Measurements from ENCODE around the gene ISYNA1.

ISYNA1 gene

DNA sequence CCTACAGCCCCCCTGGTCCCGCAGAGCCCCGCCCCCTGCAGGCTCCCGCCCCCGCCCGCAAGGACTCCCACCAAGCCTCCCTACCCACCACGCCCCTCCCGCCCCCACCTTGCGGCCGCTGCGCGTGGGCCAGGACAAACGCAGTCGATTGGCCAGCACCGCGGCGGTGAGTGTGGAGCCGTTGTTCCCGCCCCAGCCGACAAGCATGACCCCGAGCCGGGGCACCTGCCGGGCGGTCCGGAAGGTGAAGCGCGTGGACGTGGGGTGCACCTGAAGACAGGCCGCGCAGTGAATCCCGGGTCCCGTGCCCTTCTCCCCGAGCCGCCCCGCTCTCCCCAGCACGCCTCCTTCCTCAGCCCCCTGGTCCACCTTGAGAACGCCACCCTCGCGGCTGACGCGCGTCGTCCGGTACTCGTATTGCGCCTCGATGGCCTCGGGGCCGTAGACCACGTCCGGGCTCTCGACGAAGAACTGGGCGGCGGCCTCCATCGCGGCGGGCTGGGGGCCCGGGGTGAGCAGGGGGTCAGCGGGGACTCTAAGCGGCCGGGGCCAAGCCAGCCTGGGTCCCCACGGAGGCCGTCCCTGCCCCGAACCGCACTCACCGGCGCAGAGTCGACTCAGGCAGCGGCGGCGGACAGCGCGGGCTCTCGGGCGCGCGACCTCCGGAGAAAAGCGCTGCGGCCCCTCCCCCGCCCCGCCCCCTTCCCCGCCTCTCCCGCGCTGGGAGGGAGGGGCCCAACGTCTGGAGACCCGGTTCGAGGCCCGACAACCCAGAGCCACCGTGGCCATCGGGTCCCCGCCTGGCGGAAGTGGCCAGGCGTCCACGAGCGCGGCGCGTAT lies at the start of gene ISYNA1:
Gene ISYNA1 (minus strand): TSS at position 643 of the 840 bp plus-strand sequence. CDS start 154 bp downstream, at position 489.
- no peak for DNase-seq (ENCODE audit: low spot score)

DNA sequence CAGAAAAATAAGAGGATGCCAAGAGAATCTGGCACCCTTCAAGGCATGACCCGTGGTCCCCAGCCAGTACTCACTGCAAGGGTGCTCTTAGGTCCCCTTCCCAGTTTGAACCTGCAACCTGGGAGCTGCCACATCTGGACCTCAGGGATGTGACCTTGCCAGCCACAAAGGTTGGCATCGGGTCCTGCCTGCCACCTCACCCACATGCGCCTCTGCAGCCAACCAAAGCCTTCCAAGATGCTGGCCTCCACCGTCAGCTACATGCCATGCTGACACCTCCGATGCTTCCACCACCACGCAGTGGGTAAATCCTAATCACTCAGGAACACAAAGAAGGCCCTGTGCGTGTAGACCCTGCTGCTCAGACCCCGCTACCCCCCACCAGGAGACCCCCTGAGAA lies 48.8 kb upstream of the ISYNA1 start:
- no peak for DNase-seq (ENCODE audit: low spot score)

DNA sequence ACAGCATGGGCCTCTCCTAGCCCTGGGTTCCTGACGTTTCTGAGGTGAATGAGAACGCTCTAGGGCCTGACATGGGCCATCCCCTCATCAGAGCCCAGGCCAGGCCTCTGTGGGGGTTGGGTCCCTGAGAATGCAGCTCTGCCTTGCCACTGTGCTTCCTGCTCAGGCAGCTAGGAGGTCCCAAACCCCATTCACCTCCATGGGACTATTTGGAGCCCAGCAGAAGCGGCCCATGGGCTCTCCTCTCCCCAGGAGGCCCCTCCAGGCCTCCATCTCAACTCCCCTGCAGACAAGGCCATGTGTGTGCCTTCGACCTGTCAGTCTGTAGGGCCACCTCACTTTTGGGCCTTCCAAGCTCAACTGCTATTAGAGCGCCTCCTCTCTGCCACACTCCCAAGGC lies 47.1 kb upstream of the ISYNA1 start:
- DNase-seq (ENCODE audit: low spot score): no peak

DNA sequence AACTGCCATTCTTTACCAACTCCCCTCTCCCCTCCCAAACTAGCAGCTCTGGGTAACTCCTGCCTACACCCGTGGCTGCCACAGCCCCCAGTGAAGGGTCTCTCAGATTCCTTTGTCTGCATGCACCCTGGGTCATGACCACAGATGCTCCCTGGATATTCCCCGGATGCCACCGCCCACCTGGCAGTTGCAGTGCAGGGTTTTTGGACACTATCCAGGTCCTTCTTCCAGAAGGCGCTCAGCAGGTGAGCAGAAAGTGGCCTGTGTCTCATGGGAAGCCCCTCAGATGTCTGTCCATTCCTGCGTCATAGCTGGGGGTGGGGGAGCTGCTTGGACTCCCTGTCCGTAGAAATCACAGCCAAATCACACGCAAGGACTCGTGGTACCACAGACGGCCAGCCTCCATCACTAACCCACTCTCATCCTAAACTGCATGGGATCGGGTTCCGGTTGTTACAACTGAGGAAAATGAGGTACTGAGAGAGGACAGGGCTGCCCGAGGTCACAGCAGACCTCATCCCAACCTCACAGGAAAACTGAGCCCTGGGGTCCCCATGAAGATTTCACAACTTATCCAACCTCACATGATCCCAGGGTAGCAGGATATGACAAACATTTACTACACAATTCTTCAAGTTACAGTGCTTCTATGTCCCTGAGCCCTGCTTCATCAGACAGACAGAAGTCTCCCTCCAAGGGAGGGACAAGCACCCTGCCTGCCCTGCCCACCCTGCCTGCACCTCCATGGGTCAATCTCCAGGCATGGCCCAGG lies 45.4 kb upstream of the ISYNA1 start:
- no peak for DNase-seq (ENCODE audit: low spot score)

DNA sequence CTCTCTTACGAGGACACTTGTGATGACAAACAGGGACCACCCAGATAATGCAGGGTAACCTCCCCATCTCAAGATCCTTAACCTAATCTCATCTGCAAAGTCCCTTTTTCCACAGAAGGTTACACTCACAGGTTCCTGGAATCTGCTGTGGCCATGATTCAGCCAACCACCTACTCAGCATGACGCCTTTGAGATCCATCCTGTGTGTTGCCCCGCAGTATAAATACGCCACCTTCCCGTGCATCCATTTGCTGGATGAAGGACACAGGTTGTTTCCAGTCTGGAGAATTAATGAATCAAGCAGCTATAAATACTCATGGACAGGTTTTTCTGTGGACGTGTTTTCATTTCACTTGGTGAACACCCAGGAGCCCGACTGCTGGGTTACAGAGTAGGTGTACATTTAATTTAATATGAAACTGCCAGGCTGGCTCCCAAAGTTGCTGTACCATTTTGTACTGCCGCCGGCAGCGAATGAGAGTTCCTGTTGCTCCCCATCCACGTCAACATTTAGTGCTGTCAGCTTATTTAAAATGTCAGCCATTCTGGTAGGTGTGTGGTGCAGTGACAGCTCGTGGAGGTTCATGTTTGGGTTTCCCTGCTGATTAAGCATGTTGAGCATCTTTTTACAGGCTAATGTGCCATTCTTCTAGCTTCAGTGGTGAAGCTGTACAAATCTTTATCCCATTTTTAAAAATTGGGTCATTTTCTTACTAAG lies 43.7 kb upstream of the ISYNA1 start:
- DNase-seq (ENCODE audit: low spot score): no peak

DNA sequence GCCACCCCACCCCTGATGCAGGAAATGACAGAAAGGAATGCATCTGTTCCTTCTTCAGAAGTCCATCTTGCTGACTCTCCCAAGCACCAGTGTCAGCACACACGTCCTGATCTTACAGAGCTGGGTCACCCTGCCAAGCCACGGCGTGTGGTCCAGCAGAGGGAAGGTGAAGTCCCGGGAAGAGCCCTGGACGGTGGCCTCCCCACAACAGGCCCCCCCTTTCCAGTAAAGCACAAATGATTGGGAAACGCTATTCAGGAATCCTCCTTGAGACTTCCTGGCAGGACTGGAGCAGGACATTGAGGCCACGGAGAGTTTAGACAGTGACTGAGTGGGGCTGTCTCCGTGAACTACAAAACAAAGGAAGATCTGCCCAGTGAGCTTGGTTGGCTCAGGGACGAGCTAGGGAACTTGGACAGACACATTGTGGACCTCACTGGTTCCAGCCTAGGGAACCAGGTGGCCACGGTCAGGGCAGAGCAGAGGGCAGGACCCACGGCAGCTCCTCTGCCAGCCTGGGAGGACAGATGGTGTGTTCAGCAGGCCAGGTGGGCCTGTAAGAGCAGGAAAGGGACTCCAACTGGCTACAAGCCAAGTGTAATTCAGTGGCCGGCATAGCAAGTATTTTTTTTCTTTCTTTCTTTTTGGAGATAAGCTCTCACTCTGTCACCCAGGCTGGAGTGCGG lies 42.2 kb upstream of the ISYNA1 start:
- no peak for DNase-seq (ENCODE audit: low spot score)

DNA sequence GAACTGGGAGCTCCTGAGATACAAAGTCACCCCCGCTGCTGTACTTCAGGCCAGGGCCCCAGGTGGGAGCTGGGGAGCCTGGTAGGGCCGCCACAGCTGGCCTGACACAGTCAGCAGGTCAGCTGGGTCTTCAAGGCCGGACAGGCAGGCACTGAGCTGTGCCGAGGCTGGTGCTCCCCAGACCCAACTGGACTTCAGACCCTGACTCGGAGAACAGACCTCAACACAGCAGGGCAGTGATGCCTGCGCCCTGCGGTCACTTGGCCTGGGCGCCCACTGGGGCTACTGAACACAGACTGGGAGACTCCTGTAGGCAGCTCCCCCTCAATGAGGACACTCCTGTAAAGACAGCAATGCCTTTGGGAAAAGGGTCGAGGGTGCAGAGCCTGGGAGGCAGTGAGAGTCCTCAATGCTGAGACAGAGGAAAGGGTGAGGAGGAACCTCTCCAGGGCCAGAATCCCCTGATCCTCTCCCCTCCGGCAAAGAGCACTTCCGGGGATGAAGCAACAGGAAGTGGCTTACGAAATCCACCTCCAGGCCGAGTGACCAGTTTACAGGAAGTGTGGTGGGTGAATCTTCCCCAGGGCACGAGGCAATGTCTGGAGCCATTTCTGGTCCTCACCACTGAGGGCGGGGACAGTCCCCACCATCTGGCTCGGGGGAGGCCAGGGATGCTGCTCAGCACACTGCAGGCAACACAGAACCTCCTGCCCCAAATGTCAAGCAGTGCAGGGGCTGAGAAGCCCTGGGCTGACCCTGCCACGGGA lies 40.8 kb upstream of the ISYNA1 start:
- DNase-seq (ENCODE audit: low spot score): peak; percentile 77

DNA sequence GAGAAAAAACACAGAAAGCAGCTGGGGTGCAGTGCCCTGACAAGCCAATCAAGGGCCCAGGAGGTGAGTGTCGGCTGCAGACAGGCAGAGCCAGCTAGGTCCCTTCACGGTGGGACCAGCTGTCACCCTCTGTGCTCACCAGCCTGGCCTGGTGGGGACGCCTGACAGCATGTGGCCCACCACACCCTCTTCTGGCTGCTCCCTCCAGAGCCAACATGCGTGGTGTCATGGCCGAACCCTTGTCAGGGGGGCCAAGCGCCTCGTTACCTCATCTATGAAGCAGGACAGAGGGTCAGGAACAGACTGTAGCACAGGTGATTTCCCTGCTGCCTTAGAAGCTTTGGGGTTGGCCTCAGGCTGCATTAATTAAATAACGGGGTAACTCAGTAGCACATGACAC lies 40.0 kb upstream of the ISYNA1 start:
- DNase-seq (ENCODE audit: low spot score): no peak

DNA sequence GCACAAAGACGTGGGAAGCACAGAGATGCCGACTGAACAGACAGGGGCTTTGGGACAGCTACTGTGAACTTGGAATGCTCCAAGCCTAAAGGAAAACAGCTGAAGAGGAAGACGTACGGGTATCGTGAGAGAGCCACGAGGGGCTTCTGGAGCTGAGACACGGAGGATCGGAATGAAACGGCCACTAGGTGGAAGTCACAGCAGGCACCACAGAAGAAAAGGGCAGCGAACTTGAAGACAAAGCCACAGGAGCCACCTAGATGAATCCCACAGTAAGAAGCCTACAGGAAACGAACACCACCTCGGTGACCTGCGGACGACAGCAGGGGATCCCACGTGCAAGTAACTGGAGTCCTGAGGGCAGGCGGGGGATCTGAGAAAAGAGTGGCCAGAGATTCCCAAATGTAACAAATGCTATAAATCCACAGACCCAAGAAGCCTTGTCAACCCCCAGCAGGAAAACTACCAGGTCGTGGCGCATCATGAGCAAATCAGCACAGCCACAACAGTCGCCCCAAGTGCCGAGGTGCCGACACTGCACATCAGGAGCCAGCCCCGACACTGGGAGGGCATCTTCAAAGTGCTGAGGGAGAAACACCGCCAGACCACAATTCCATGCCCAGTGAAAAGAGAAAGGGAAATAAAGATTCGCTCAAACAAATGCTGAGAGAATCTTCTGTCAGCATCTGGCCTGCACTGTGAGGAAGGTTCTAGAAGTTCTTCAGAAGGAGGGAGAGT lies 39.3 kb upstream of the ISYNA1 start:
- no peak for DNase-seq (ENCODE audit: low spot score)

DNA sequence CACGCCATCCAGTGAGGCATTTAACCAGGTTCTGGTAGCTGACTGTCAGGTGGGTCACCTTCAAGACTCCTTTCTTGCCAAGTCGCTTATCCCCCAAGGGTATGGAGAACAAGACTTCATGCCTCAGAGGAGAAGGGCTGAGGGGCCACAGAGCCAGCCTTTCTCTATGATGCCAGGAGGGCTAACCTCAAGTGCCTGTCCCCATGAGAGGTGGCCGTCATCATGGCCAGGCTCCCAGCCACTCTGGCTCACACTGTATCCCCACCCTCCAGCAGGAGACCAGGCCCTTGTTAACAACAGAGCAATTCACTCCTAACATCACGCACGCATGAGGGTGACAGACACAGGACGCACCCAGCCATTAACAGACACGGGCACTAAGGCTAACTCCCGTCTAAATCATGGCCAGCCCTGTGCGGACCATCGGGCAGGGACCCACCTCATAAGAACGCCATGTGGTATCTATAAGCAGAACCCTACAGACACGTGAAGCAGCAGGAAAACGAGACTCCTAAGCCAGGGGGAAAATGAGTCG lies 38.6 kb upstream of the ISYNA1 start:
- DNase-seq (ENCODE audit: low spot score): no peak

DNA sequence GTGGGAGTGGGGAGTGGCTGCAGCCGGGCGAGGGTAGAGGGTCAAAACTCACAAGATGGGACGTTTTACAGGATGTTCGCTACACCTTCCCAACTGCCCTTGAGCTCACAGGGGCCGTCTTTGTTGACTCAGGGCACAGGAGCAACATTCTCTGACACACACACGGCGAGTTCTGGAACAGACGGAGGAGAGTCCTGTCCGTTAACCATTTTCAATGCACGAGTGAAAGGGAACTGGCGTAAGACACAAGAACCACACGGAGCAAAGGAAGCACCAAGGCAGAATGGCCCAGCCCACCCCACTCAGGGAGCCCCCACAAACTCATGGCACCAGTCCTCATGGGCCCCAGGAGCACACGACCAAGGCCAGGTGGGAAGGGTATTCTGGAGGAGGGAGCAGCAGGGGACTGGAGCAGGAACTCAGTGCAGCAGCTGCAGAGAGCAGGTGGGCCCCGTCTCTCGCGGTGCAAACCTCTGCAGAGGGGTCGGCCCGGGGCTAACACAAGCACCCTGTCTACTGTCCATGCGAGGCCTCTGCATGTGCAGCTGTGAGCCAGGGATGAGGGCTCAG lies 37.9 kb upstream of the ISYNA1 start:
- no peak for DNase-seq (ENCODE audit: low spot score)

DNA sequence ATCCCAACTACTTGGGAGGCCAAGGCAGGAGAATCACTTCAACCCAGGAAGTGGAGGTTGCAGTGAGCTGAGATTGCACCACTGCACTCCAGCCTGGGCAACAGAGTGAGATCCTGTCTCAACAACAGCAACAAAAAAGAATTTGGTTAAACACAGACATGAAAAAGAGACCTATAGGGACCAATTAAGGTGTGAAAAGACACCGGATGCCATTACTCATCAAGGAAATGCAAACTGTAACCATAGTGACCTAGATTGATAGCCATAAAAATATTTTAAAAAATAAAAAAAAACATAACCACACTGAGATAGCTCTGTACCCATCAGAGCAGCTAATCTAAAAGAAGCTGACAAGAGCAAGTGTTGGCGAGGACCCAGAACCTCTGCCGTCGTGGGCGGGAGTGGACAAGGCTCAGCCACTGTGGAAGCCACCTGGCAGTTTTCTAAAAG lies 37.1 kb upstream of the ISYNA1 start:
- no peak for DNase-seq (ENCODE audit: low spot score)

DNA sequence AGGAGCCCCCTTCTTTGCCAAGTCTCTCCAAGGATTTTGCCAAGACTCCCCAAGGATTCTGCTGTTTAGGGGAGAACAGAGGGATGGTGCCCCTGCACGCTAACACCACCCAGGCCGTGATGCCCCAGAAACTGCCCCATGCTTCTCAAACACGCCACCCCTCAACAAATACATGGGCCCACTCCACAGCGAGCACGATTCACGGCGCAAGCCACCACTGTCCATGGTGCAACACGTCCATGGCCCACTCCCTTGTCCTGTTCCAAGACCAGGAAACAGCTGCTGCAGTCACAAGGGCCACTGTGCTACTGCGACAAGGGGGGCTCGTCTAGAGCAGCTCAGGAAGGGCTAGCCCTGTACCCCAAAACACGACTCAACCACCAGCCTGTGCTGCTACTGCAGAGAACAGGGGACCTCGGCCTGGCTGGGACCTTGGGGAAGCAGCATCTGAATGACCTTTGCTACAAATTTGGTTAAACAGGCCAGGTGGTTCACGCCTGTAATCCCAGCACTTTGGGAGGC lies 36.5 kb upstream of the ISYNA1 start:
- DNase-seq (ENCODE audit: low spot score): no peak

DNA sequence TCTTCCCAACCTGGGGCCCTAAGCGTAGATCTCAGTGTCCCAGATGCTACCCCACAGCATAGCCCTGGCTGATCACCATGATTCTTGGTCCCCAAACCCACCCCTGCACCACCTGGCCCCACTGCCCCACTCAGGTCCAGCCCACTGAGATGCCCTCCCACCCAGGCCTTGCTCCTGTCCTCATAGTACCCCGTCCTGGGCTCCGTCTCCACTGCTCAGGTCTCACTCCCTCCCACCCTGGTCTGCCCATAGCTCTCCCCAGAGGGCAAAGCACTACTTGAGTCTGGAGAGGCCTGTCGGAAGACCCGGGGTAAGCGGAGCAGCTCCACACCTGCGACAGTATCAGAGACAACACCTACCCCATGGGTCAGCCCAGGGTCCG lies 35.8 kb upstream of the ISYNA1 start:
- DNase-seq (ENCODE audit: low spot score): no peak

DNA sequence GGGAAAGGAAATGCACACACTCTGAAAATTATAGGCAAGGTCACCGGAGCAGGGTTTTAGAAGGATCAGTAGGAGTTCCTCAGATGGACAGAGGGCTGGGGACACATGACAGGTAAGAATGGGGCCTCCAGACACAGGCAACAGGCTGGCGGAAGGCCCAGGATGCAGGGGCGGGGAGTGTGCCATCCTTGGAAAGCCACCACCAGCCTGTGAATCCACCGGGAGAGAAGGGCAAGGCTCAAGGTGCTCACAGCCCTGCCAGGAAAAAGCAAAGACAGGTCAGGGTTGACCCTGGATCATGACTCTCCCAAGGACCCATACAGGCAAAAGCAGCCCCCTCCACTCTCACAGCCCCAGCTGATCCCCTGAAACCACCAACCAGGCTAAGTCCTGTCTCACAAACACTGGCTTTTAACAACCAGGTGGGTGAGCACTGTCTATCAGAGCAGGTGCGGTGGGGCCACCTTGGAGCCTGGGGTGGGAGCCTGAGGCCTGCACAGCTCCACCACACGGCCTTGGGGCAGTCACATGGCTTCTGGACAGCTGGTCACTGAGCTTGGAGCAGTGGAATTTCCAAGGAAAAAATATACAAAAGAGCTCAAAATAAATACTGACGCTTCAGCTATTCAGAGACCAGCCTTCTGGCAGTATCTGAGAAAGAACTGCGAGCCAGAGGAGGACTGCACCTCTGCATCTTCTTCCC lies 35.2 kb upstream of the ISYNA1 start:
- no peak for DNase-seq (ENCODE audit: low spot score)

DNA sequence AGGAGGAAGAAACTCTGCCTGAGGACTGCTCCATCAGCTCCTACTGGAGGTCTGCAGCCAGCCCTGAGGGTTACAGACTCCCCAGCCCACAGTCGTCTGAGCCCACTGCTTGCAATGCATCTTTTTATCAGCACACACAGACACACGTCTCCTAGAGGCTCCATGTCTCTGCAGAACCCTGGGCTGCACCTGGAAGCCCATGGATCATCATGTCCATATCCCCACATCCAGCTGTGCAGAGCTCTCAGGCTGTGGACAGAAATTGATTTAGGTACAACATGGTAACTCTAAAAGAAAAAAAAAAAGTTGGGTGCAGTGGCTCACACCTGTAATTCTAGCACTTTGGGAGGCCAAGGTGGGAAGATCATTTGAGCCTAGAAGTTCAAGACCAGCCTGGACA lies 32.9 kb upstream of the ISYNA1 start:
- no peak for DNase-seq (ENCODE audit: low spot score)

DNA sequence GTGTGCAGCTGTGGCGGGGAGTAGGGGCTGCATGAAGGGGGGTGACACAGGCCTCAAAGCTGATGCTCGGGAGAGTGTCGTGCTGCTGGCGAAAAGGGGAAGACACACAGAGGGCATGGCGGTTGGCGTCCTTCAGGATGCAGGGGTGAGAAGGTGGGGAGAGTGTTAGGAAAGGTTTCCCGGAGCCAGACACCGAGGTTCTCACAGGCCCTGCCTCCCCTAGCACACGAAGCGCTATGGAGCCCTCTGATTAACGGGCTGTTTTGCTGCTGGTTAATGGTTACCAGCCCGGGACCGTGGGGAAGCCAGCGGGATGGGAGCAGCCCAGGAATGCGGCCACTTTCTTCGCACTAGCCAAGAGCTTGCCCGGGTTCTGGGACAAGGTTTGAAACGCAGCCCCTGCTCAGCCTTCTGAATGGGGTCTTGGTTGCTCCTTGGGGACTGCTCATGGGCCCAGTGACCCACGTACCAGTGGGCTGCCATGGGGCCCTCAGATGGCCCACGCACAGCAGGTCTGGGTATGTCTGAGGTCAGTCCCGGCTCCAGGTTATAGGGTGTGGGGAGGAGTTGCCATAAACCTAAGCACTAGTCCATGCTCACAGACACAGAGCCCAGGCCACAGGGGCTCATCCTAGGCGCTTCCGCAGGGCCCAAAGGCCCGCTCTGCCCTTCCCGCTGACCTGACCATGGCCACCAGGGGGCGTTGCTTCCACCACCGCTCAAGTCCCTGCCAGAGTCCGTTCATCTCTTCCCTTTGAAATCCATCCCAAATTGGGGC lies 31.3 kb upstream of the ISYNA1 start:
- DNase-seq (ENCODE audit: low spot score): peak; percentile 73

DNA sequence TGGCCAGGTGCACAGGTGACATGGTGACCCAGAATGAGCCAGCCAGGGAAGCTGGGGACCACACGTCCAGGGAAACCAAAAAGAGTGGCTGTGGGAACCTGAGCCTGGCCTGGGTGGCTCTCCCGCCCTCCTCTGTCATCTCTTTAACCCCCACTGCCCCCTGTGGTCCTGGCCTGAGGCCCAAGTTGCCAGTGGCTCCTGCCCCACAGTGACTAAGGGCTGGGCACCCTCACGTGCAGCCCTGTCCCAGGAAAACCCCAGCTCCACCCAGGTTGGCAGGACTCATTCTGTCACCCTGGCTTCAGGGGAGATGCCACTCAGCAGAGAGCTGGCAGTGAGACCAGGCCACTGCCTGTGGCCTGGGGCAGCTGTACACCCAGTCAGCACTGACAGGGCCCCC lies 30.6 kb upstream of the ISYNA1 start:
- DNase-seq (ENCODE audit: low spot score): no peak

Data from HuH-7 (cell line).